Glomerular endothelial cell (primary cell): ENCODE measurements around the gene ZFYVE9. TPM values are rescaled to one million over a fixed set of nuclear protein-coding genes. Genes with fewer than 3 reads are reported as not detected.
A peak's percentile ranks its signal among the peaks of the same experiment; 100 is the strongest.
"Not testable (repeated sequence)": the region's sequence is repeated elsewhere in the genome, so short reads cannot be mapped to it uniquely, and the experiment has no call there.

Experiments used
- DNase-seq: peaks from one replicate; pipeline ENCODE4 v3.0.0-alpha.2; 2011; ENCODE audit warnings: low read depth, low spot score; ENCODE audit errors: extremely low read depth
- total RNA-seq: library from RNA; depleted of rRNA; stranded (reverse); fragments of >200 nt; gene quantifications from 2 replicates; pipeline ENCODE4 v1.2.3, GENCODE V29; 2015

ZFYVE9 gene
- total RNA-seq, 1 donor from 2014 or later: 17.5 TPM

GRCh38 chr1:52364235-52364839, 222.4 kb downstream of the ZFYVE9 start:
- DNase-seq: no peak

DNA sequence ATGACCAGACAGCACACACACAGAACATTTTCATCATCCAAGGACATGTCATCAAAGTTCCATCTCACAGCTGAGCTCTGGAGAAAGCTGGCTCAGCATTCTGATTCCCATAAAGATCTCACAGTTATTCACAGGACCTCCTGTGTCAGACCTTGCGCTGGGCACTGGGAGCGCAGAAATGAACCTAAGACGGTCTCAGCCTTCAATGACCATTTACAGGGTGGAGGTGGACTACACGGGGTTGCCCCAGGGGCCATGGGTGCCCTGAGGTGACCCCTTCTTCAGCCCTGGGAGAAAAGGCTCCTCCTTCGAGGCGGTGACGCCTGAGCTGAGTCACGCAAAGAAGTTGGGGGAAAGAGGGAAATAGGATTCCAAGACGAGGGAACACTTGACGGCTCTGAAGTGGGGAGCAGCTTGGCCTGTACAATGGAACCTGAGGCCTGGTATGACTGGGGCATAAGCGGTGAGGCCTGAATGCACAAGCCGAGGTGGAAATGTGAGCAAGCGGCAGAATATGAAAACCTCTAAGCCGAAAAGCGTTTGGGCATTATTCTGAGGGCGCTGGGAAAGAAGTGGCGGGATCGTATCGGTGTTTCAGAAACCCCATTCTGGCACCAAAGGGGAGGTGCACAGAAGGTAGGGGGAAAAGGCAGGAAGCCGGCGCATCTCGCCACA, 223.3 kb downstream of the ZFYVE9 start:
- no peak for DNase-seq

DNA sequence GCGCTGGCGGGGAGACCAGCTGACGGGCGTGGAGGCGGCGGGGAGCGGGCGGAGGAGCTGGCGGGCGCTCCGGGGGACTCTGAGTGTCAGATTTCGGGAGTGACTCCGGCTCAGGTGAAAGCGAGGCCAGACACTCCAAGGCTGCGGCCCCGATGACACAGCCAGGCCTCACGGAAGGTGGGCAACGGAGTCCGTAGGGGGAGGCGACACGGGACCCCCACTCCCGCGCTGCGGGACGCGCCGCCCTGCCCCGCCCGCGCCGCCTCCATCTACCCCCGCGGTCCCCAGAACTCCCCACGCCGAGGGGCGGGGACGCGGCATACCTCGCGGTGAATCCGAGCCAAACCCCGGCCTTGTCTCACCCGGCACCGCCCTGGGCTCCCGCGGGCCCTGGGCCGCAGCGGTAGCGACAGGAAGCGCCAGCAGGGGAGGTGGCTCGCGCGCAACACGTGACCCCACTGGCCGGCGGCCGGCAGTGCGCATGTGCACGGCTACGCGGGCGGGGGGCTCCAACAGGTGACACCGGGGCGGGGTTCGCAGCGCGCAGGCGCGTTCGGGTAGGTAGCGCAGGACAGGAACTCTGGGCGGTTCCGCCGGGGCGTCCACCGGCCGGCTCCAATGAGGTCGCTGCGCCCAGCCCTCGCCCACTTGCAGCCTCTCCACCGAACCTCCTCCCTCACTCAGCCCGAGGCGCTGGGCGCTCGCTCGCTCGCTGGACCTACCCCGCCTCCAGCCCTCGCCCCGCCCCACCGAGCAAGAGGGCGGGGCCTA, 224.0 kb downstream of the ZFYVE9 start, which contains the start of gene CC2D1B:
CC2D1B (minus strand) TSS at position 460 of the 771 bp plus-strand sequence. CDS start 1,585 bp downstream, outside the sequence.
- DNase-seq: peak; percentile 50

- no peak for DNase-seq
Observed at GRCh38 chr1:52366517-52366827, 224.6 kb downstream of the ZFYVE9 start.

- DNase-seq: no peak
Observed at GRCh38 chr1:52367272-52367671, 225.4 kb downstream of the ZFYVE9 start.

GRCh38 chr1:52368383-52369172, 226.7 kb downstream of the ZFYVE9 start:
- no peak for DNase-seq

- DNase-seq: not testable (repeated sequence)
Observed at GRCh38 chr1:52369851-52370250, 228.0 kb downstream of the ZFYVE9 start.

- no peak for DNase-seq
Observed at GRCh38 chr1:52385376-52385775, 243.5 kb downstream of the ZFYVE9 start.

- DNase-seq: no peak
Observed at GRCh38 chr1:52386458-52386857, 244.6 kb downstream of the ZFYVE9 start.

DNA sequence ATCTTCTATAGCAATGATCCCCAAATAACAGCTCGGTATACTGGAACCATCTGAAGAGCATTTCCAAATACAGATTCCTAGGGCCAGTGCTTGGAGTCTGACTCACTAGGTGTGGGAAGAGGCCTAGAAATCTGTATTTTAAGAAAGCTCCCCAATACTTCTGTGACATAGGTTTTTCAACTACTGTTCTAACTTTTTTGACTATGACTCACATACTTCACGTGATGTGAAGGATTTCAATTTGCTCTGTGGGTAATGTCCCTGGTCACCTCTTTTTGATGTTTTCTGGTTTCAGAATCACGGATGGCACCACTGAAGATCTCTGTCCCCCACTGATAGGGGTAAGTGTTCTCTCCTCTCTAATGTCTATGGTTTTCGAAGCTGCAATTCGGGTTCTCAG, 251.3 kb downstream of the ZFYVE9 start:
- DNase-seq: no peak

Other genes with a start within 250 kb of the ZFYVE9 start
- gene RAB3B, start 151.4 kb upstream of the ZFYVE9 start, total RNA-seq: 10.2 and 11.4 TPM in 2 replicates
- gene KTI12, start 108.3 kb upstream of the ZFYVE9 start, total RNA-seq: 10.6 and 11.3 TPM in 2 replicates
- 35.8 and 37.1 TPM in 2 replicates for gene TXNDC12, start 86.9 kb upstream of the ZFYVE9 start, total RNA-seq
- gene BTF3L4, start 85.8 kb upstream of the ZFYVE9 start, total RNA-seq: 31.0 and 41.9 TPM in 2 replicates
- gene CC2D1B, start 224.1 kb downstream of the ZFYVE9 start, total RNA-seq: 27.5 and 38.1 TPM in 2 replicates